ENCODE data around the gene ENKD1.
"Not testable (repeated sequence)": the region's sequence is repeated elsewhere in the genome, so short reads cannot be mapped to it uniquely, and the experiment has no call there.

Gene ENKD1, protein sequence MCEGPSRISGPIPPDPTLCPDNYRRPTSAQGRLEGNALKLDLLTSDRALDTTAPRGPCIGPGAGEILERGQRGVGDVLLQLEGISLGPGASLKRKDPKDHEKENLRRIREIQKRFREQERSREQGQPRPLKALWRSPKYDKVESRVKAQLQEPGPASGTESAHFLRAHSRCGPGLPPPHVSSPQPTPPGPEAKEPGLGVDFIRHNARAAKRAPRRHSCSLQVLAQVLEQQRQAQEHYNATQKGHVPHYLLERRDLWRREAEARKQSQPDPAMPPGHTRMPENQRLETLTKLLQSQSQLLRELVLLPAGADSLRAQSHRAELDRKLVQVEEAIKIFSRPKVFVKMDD

GRCh38 chr16:67666559-67667452 is at the start of gene ENKD1, which contains the start of gene C16orf86:
Gene ENKD1 (minus strand): TSS chr16:67666750. CDS start chr16:67666442, 308 bp downstream.
Gene C16orf86 (plus strand): TSS chr16:67666814. CDS start chr16:67666971, 157 bp downstream.
- FAIRE-seq, result no peak

GRCh38 chr16:67716097-67716496 is 49.5 kb upstream of the ENKD1 start:
- no peak for FAIRE-seq

DNA sequence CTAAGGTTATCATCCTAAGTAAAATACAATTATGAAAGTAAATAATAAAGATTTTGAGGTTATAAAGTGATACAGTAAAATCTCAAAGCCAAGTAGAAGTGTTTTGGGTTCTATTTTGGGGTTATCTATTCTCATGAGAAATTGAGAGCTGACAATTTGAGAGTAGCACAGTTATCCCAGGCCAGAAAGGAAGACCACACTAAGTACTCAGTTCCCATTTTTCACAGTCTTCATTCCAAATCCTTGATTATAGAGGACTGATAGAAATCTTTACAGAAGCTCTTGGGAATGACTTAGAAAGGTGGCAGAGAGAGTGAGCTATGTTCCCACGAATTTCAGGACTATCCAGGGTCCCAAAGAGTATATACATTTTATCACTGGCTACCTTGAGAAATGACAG is 48.0 kb upstream of the ENKD1 start:
- no peak for FAIRE-seq

DNA sequence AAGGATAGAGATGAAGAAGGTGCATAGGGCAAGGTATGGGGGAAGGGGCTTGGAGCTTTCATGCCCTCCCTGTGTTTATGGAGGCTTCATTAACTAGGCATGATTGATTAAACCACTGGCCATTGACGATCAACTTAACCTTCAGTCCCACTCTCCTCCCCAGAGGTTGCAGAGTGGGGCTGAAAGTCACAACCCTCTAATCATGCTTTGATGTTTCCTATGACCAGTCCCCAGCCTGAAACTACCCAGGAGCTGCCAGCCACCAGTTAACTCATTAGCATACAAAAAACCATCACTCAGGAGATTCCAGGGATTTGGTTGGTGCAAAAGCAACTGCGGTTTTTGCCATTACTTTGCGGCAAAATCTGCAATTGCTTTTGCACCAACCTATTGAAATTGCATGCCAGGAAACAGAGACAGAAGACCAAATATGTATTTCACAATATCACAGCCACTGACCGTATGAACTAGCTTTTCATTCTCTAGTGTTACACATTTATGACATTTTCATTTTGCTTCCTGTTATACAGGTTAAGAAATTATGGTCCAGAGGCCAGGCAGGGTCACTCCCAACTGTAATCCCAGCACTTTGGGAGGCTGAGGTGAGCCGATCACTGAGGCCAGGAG is 47.2 kb upstream of the ENKD1 start:
- no peak for FAIRE-seq

GRCh38 chr16:67710607-67711006 is 44.1 kb upstream of the ENKD1 start:
- FAIRE-seq, result no peak

DNA sequence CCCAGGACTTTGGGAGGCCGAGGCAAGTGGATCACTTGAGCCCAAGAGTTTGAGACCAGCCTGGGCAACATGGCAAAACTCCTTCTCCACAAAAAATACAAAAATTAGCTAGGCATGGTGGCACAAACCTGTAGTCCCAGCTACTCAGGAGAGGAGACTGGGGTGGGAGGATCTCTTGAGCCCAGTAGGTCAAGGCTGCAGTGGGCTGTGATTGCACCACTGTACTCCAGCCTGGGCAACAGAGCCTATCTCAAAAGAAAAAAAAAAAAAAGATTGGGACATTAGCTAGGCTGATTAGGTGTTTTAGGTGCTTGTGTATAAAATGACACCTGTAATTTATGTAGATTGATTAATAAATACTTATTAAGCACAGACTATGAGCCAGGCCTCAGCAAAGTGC is 42.5 kb upstream of the ENKD1 start:
- FAIRE-seq, result no peak

- FAIRE-seq, result no peak
Measured at GRCh38 chr16:67708368-67708771, 41.8 kb upstream of the ENKD1 start.

GRCh38 chr16:67707790-67708189 is 41.2 kb upstream of the ENKD1 start:
- FAIRE-seq, result no peak

DNA sequence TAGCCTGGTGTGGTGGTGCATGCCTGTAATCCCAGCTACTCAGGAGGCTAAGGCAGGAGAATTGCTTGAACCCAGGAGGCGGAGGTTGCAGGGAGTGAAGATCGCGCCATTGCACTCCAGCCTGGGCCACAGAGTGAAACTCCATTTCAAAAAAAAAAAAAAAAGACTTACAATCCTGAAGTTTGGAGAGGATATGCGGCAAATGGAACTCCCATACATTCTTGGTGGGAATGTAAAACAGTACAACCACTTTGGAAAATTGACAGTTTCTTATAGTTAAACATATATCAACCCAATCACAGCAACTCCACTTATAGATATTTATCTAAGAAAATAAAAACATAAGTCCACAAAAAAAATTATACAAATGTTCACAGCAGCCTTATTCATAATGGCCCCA is 40.7 kb upstream of the ENKD1 start:
- FAIRE-seq, result no peak

- FAIRE-seq, result peak; percentile 41
Measured at GRCh38 chr16:67704110-67704509, 37.6 kb upstream of the ENKD1 start.

GRCh38 chr16:67703626-67704025 is 37.1 kb upstream of the ENKD1 start:
- FAIRE-seq, result no peak

DNA sequence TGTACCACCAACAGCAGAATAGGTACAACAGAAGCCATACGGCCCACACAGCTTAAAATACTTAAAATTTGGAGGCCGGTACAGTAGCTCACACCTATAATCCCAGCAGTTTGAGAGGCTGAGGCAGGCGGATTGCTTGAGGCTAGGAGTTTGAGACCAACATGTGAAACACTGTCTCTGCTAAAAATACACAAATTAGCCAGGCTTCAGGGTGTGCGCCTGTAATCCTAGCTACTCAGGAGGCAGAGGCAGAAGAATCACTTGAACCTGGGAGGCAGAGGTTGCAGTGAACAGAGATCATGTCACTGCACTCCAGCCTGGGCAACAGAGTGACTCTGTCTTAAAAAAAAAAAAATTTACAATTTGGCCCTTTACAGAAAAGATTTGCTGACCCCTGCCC is 35.6 kb upstream of the ENKD1 start:
- FAIRE-seq, result no peak

GRCh38 chr16:67701420-67701819 is 34.9 kb upstream of the ENKD1 start:
- FAIRE-seq, result no peak

DNA sequence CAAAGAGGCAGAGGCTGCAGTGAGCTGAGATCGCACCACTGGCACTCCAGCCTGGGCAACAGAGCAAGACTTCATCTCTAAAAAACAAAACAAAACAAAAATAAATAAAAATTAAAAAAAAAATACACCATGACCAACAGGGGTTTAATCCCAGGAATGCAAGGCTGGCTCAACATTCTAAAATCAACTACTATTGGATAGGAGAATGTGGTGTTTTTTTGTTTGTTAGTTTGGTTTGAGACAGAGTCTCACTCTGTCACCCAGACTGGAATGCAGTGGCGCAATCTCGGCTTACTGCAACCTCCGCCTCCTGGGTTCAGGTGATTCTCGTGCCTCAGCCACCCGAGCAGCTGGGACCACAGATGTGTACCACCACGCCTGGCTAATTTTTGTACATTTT is 32.7 kb upstream of the ENKD1 start:
- FAIRE-seq, result no peak

DNA sequence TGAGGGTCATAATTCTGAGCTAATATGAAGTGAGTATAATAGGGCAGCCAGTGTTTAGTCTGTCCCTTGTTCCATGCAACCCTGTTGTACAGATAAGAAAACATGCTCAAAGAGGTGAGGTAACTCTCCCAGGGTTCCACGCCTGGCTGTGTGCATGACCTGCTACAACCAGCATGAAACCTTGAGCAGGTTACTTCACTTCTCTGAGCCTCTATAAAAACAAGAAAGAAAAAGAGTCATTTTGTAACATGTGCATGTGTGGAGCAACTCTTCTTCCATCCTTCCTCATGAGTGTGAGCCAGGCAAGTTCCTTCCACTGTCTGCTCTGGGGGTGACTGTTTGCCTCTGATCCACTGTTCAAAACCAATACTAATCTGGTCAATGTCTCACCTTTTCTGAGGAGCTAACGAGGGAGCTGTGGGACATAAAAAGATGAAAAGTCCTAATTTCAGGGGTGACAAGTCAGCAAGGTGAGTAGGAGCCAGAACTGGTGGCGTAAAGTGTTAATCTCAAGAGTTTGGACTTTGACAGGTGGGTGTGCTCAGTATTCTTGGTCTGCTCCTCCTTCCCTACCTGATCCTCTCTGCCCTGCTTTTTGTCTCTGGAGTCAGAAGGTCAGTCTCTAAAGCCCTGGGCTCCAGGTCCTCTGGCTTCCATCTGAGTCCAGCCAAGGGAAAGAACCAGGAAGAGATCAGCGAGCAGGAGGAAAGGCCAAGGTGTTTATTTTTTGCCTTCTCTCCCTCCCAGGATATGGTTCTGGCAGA is 31.1 kb upstream of the ENKD1 start:
- FAIRE-seq, result no peak

DNA sequence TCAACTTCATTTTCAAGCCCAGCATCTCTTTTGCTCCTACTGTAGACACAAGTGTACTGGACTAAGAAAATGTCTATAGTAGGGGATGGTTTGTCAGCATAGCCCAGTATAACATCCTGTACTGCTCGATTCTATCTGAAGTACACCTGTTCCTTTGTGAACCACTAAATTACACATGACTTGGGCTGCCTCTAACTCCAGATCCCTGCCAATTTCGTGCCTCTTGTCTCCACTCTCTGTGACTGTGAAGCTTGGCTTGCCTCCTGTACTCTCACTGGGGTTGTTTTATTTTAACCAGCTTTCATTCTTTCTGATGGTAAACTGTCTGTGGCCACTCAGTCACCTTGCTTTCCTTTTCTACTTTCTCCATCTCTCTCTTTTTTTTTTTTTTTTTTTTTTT is 28.1 kb upstream of the ENKD1 start:
- FAIRE-seq, result no peak

DNA sequence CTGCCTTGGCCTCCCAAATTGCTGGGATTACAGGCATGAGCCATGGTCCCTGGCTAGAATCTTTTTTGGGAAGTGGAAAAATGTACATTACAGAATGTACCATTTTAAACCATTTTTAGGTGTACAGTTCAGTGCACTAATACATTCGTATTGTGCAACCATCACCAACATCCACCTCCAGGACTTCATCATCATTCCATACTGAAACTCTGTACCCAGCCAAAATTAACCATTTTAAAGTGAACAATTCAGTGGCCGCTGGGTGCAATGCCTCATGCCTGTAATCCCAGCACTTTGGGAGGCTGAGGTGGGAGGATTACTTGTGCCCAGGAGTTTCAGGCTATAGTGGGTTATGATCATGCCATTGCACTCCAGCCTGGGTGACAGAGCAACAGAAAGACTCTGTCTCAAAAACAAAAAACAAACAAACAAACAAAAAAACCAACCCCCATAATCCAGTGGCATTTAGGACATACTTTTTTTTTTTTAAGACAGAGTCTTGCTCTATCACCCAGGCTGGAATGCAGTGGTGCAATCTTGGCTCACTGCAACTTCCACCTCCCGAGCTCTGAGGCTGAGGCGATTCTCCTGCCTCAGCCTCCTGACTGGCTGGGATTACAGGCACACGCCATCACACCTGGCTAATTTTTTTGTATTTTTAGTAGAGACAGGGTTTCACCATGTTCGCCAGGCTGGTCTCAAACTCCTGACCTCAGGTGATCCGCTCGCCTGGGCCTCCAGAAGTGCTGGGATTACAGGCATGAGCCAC is 27.2 kb upstream of the ENKD1 start:
- FAIRE-seq, result not testable (repeated sequence)

GRCh38 chr16:67685388-67686112 is 19.0 kb upstream of the ENKD1 start:
- FAIRE-seq, result no peak

GRCh38 chr16:67683767-67684166 is 17.2 kb upstream of the ENKD1 start:
- FAIRE-seq, result no peak

- no peak for FAIRE-seq
Measured at GRCh38 chr16:67679935-67680897, 13.7 kb upstream of the ENKD1 start.
